ENCODE results near the gene HJURP.

HJURP gene

GRCh38 chr2:233846387-233847247, 7.7 kb downstream of the HJURP start:
- Histone ChIP-seq H3K27me3 (ENCODE audit: insufficient read depth, poor library complexity, severe bottlenecking) (no peaks in the 10 kb centered on the region), H3K27ac (replicated peaks) (no peak overlapping the region)
- no peak for DNase-seq (ENCODE audit: low read depth in 1 of 2, low spot score in 1 of 2)

DNA sequence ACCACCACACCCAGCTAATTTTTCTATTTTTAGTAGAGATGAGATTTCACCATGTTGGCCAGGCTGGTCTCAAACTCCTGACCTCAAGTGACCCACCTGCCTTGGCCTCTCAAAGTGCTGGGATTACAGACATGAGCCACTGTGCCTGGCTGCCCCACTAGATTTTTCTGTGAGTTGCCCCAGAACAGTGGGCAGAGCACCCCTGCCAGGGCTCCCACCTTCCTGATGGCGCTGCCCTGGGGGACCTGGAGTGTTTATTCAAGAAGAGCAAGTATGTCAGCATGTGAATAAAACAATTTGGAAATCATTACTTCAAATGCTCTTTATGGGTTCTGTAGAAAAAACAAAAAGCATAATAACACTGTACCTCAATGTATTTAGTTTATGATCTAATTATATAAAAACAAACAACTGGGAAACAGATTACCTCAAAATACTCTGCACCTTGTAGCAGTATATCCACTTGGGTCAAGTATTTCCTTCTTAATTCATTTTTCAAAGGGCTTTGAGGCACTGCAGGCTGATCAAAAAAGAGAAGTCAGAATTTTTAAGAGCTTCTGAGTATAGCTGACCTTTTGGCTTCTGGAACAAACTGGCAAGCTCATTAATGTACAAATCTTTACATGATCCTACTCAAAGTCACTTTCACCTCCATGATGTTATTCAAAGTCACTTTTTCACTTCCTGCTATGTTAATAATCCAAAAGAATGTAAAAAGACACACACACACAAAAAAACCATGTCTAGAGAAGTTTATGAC, 8.9 kb downstream of the HJURP start:
- TF ChIP-seq, protein P1, sequence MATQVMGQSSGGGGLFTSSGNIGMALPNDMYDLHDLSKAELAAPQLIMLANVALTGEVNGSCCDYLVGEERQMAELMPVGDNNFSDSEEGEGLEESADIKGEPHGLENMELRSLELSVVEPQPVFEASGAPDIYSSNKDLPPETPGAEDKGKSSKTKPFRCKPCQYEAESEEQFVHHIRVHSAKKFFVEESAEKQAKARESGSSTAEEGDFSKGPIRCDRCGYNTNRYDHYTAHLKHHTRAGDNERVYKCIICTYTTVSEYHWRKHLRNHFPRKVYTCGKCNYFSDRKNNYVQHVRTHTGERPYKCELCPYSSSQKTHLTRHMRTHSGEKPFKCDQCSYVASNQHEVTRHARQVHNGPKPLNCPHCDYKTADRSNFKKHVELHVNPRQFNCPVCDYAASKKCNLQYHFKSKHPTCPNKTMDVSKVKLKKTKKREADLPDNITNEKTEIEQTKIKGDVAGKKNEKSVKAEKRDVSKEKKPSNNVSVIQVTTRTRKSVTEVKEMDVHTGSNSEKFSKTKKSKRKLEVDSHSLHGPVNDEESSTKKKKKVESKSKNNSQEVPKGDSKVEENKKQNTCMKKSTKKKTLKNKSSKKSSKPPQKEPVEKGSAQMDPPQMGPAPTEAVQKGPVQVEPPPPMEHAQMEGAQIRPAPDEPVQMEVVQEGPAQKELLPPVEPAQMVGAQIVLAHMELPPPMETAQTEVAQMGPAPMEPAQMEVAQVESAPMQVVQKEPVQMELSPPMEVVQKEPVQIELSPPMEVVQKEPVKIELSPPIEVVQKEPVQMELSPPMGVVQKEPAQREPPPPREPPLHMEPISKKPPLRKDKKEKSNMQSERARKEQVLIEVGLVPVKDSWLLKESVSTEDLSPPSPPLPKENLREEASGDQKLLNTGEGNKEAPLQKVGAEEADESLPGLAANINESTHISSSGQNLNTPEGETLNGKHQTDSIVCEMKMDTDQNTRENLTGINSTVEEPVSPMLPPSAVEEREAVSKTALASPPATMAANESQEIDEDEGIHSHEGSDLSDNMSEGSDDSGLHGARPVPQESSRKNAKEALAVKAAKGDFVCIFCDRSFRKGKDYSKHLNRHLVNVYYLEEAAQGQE (IDR thresholded peaks at IDR 0.05; ENCODE audit: insufficient replicate concordance, low read depth), result no peak
- TF ChIP-seq POLR2AphosphoS5 (IDR thresholded peaks at IDR 0.05; ENCODE audit: low read depth) (no peak), GABPA (IDR thresholded peaks at IDR 0.05; ENCODE audit: low read depth) (no peak), SPI1 (IDR thresholded peaks at IDR 0.05; ENCODE audit: borderline replicate concordance, low read depth) (no peak)
- TF ChIP-seq, protein P2, sequence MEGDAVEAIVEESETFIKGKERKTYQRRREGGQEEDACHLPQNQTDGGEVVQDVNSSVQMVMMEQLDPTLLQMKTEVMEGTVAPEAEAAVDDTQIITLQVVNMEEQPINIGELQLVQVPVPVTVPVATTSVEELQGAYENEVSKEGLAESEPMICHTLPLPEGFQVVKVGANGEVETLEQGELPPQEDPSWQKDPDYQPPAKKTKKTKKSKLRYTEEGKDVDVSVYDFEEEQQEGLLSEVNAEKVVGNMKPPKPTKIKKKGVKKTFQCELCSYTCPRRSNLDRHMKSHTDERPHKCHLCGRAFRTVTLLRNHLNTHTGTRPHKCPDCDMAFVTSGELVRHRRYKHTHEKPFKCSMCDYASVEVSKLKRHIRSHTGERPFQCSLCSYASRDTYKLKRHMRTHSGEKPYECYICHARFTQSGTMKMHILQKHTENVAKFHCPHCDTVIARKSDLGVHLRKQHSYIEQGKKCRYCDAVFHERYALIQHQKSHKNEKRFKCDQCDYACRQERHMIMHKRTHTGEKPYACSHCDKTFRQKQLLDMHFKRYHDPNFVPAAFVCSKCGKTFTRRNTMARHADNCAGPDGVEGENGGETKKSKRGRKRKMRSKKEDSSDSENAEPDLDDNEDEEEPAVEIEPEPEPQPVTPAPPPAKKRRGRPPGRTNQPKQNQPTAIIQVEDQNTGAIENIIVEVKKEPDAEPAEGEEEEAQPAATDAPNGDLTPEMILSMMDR (IDR thresholded peaks at IDR 0.05; ENCODE audit: insufficient read depth, low read length), result no peak
- Histone ChIP-seq H3K27me3 (ENCODE audit: insufficient read depth, poor library complexity, severe bottlenecking) (no peaks in the 10 kb centered on the region), H3K27ac (replicated peaks) (no peak overlapping the region), H3K4me3 (replicated peaks; ENCODE audit: insufficient read depth, low read length) (no peak overlapping the region)
- no peak for DNase-seq (ENCODE audit: low read depth in 1 of 2, low spot score in 1 of 2)

More at GRCh38 chr2:233846387-233847247, 7.7 kb downstream of the HJURP start:
- TF ChIP-seq GABPA (IDR thresholded peaks at IDR 0.05; ENCODE audit: low read depth), result no peak
- TF ChIP-seq, protein P1 (IDR thresholded peaks at IDR 0.05; ENCODE audit: insufficient replicate concordance, low read depth), result no peak
- TF ChIP-seq SPI1 (IDR thresholded peaks at IDR 0.05; ENCODE audit: borderline replicate concordance, low read depth), result 0 out of 2 replicates have a peak, but pooled peaks have one; percentile 26
- no peak overlapping the region for H3K4me3 ChIP-seq (replicated peaks; ENCODE audit: insufficient read depth, low read length)

DNA sequence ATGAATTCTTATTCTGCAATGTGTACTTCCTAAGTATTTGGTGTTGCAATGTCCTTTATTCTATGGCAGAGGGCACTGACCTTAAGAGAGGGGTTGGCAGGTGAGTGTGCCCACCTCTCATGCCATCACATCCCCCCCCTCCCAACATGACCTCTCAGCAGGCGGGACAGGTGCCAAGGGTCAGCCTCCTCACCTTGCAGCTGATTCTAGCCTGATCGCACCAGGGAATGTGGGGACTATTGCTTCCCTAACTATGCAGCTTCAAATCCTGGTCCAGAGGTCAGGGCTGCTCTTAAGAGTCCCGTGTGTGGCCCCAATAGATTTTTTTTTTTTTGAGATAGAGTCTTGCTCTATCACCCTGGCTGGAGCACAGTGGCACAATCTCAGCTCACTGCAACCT, 9.5 kb downstream of the HJURP start:
- Histone ChIP-seq H3K27me3 (ENCODE audit: insufficient read depth, poor library complexity, severe bottlenecking) (no peaks in the 10 kb centered on the region), H3K27ac (replicated peaks) (no peak overlapping the region), H3K4me3 (replicated peaks; ENCODE audit: insufficient read depth, low read length) (no peak overlapping the region)
- no peak for DNase-seq (ENCODE audit: low read depth in 1 of 2, low spot score in 1 of 2)
- TF ChIP-seq SPI1 (IDR thresholded peaks at IDR 0.05; ENCODE audit: borderline replicate concordance, low read depth) (no peak), GABPA (IDR thresholded peaks at IDR 0.05; ENCODE audit: low read depth) (no peak), POLR2AphosphoS5 (IDR thresholded peaks at IDR 0.05; ENCODE audit: low read depth) (no peak)
- TF ChIP-seq, protein P2 (IDR thresholded peaks at IDR 0.05; ENCODE audit: insufficient read depth, low read length), result no peak
- TF ChIP-seq, protein P1 (IDR thresholded peaks at IDR 0.05; ENCODE audit: insufficient replicate concordance, low read depth), result no peak
